B cell (primary cell): Measurements from ENCODE around the gene ZDHHC14. TPM values are rescaled to one million over a fixed set of nuclear protein-coding genes. Genes with fewer than 3 reads are reported as not detected.

ENCODE experiments used
- ATAC-seq: fragments of 200-7000 bp; cut with Tn5 transposase; one replicate; pipeline ENCODE4 v1.10.0; 2021; ENCODE audit warnings: low read depth, mild to moderate bottlenecking, moderate number of reproducible peaks, moderate library complexity
- CTCF ChIA-PET: fragments of 350-600 bp; sonication (Branson Sonifier 250); formaldehyde crosslinking; loops from one replicate; lab custom pipeline; 2021; ENCODE audit warnings: antibody characterized with exemption, inconsistent platforms; lab: Charles Lee
- POLR2A ChIA-PET: fragments of 350-600 bp; sonication (Branson Sonifier 250); formaldehyde crosslinking; loops from one replicate; lab custom pipeline; 2021; ENCODE audit warnings: antibody characterized with exemption; lab: Charles Lee
- DNase-seq: peaks from one replicate; pipeline ENCODE4 v3.0.0; 2013
- H2AFZ ChIP-seq: 2 replicates; pipeline ENCODE4 v1.6.1; 2012; ENCODE audit warnings: mild to moderate bottlenecking, low read depth, low read length; ENCODE audit not compliant: insufficient read depth, poor library complexity, severe bottlenecking
- H3K27ac ChIP-seq, 2 donors: 1 replicate in 1 of 2; 2 replicates in 1 of 2; pipeline ENCODE4 v1.5.1; 2012 to 2013; ENCODE audit warnings: low read length in 2 of 2, mild to moderate bottlenecking in 2 of 2, moderate library complexity in 1 of 2
- H3K27me3 ChIP-seq, 4 experiments: fragments of 200-600 bp in 1 of 4; sonication (generic) in 1 of 4; replicated peaks in 1 of 4; 1 replicate in 2 of 4; 2 replicates in 2 of 4; pipeline versions ENCODE4 v1.6.1 to v1.7.0; 2013 to 2016; ENCODE audit warnings: low read length in 3 of 4, mild to moderate bottlenecking in 2 of 4, mixed read lengths in 1 of 4, moderate library complexity in 1 of 4; ENCODE audit not compliant: insufficient read depth in 4 of 4, control insufficient read depth in 3 of 4; ENCODE audit errors: control extremely low read depth in 1 of 4
- H3K36me3 ChIP-seq, 2 experiments: replicated peaks in 1 of 2; 1 replicate in 1 of 2; 2 replicates in 1 of 2; pipeline versions ENCODE4 v1.6.1 to v1.7.1; 2013; ENCODE audit warnings: low read length in 1 of 2; ENCODE audit not compliant: insufficient read depth in 2 of 2, control insufficient read depth in 1 of 2; ENCODE audit errors: control extremely low read depth in 1 of 2, extremely low read depth in 1 of 2
- H3K4me1 ChIP-seq, 2 donors: fragments of 200-600 bp in 1 of 2; sonication (generic) in 1 of 2; 1 replicate in 1 of 2; 2 replicates in 1 of 2; pipeline versions ENCODE4 v1.5.1 to v1.6.1; 2013 to 2017; ENCODE audit warnings: low read length in 2 of 2; ENCODE audit not compliant: control insufficient read depth in 2 of 2, insufficient read depth in 2 of 2
- H3K4me2 ChIP-seq: replicated peaks from 2 replicates; pipeline ENCODE3; 2012; ENCODE audit warnings: mild to moderate bottlenecking, low read depth, low read length; ENCODE audit not compliant: poor library complexity, severe bottlenecking
- H3K4me3 ChIP-seq, 5 experiments: fragments of 200-600 bp in 1 of 5; sonication (generic) in 1 of 5; 1 replicate in 3 of 5; 2 replicates in 2 of 5; pipeline versions ENCODE4 v1.5.1 to v1.7.0; 2011 to 2016; ENCODE audit warnings: low read length in 4 of 5, mild to moderate bottlenecking in 4 of 5, low read depth in 2 of 5, control low read depth in 1 of 5, moderate library complexity in 1 of 5; ENCODE audit not compliant: insufficient read depth in 1 of 5; ENCODE audit errors: control extremely low read depth in 1 of 5, extremely low read depth in 1 of 5
- H3K79me2 ChIP-seq: fragments of 200-600 bp; sonication (generic); one replicate; pipeline ENCODE4 v1.6.0; 2016; ENCODE audit warnings: low read length; ENCODE audit not compliant: control insufficient read depth, insufficient read depth
- H3K9ac ChIP-seq: fragments of 200-600 bp; sonication (generic); 2 replicates; pipeline ENCODE4 v1.6.1; 2017; ENCODE audit warnings: mild to moderate bottlenecking, low read length, moderate library complexity
- H3K9me3 ChIP-seq, 3 donors: one replicate each; pipeline versions ENCODE4 v1.6.1 to v1.7.1; 2013; ENCODE audit warnings: low read length in 2 of 3; ENCODE audit not compliant: control insufficient read depth in 2 of 3, insufficient read depth in 1 of 3; ENCODE audit errors: control extremely low read depth in 1 of 3
- H4K20me1 ChIP-seq: 2 replicates; pipeline ENCODE4 v1.6.0; 2012; ENCODE audit warnings: mild to moderate bottlenecking, low read length; ENCODE audit not compliant: insufficient read depth, control insufficient read depth, poor library complexity, severe bottlenecking
- H3K27ac Mint-ChIP-seq: one replicate; pipeline ENCODE4 v1.8.0; 2021; ENCODE audit warnings: mixed read lengths
- H3K27me3 Mint-ChIP-seq: one replicate; pipeline ENCODE4 v1.8.0; 2021; ENCODE audit warnings: mixed read lengths
- H3K4me1 Mint-ChIP-seq: one replicate; pipeline ENCODE4 v1.8.0; 2021; ENCODE audit warnings: mixed read lengths
- H3K4me3 Mint-ChIP-seq: one replicate; pipeline ENCODE4 v1.8.0; 2021; ENCODE audit warnings: mixed read lengths
- H3K9me3 Mint-ChIP-seq: one replicate; pipeline ENCODE4 v1.8.0; 2022; ENCODE audit warnings: mixed read lengths; ENCODE audit not compliant: insufficient read depth
- CTCF ChIP-seq: fragments of 200-600 bp; IDR thresholded peaks from one replicate; pipeline ENCODE4 v1.8.0; 2022; ENCODE audit warnings: antibody characterized with exemption, mild to moderate bottlenecking
- EZH2 ChIP-seq: IDR thresholded peaks from 2 replicates; pipeline ENCODE4 v1.6.1; 2012; ENCODE audit warnings: borderline replicate concordance, low read depth, mild to moderate bottlenecking, moderate library complexity, low read length; ENCODE audit not compliant: insufficient read depth, poor library complexity, severe bottlenecking
- WGBS: methylation state at CpG from one replicate; pipeline ENCODE4 v1.1.5; 2013; ENCODE audit warnings: missing lambda C conversion rate; ENCODE audit not compliant: insufficient coverage; 5-methylcytosine and 5-hydroxymethylcytosine counted together
- intact Hi-C: fragments of 100-400 bp; cut with micrococcal nuclease; formaldehyde crosslinking; loops from one replicate; pipeline ENCODE4 v1.10.0; 2022
- polyA plus RNA-seq: library from polyadenylated mRNA; depleted of rRNA; stranded (reverse); fragments of >200 nt; gene quantifications from 2 replicates; pipeline ENCODE4 v1.2.3, GENCODE V29; 2012
- total RNA-seq, 2 donors: library from RNA; stranded (reverse); fragments of 120-200 nt in 1 of 2; gene quantifications; 1 replicate in 1 of 2; 2 replicates in 1 of 2; pipeline versions ENCODE4 v1.2.3 to v1.2.4, GENCODE V29; 2013 to 2022

ZDHHC14 gene
- total and polyA plus RNA-seq, 2 donors (not counting 1 experiment from before 2014, with no cell fraction given) = 8.8 to 50.4 TPM

- H3K4me3 ChIP-seq = no peak overlapping the region
- intact Hi-C loops = no loop called here
- H3K27ac ChIP-seq = peak overlapping the region in 1 of 2 donors; percentile 17
- ChIA-PET CTCF (interaction anchor here (0.6 kb wide), 1 partner anchor 22 kb away, joined by 4 read pairs; no protein-coding TSS in a partner anchor), POLR2A (interaction anchor here (0.9 to 1.1 kb wide), 3 partner anchors 13 to 44 kb away, joined by 3 to 5 read pairs (median 3); no protein-coding TSS in a partner anchor)
- no peaks in the 10 kb centered on the region for H3K27me3 Mint-ChIP-seq
- 98% methylated on average over 7 of the region's 9 CpGs for WGBS
- H3K4me1 ChIP-seq = peaks cover 36 to 65% of the 10 kb centered on the region in 2 donors
- H2AFZ ChIP-seq = no peak overlapping the region
- peaks cover 0 to 3% of the 10 kb centered on the region in 2 experiments for H3K36me3 ChIP-seq
- no peak overlapping the region for H3K4me2 ChIP-seq
- ATAC-seq = no peak
- H3K79me2 ChIP-seq = no peaks in the 10 kb centered on the region
- H3K27ac Mint-ChIP-seq = peak overlapping the region; percentile 89
- no peaks in the 10 kb centered on the region for H3K27me3 ChIP-seq
- no peaks in the 10 kb centered on the region for H3K9me3 Mint-ChIP-seq
- no peak overlapping the region for H3K4me3 Mint-ChIP-seq
- TF ChIP-seq CTCF = no peak
- TF ChIP-seq EZH2 = no peak
- no peaks in the 10 kb centered on the region for H4K20me1 ChIP-seq
- no peaks in the 10 kb centered on the region for H3K9me3 ChIP-seq
- no peak overlapping the region for H3K9ac ChIP-seq
- DNase-seq = no peak
- peaks cover 64% of the 10 kb centered on the region for H3K4me1 Mint-ChIP-seq
These were observed 225.5 kb downstream of the ZDHHC14 start for GRCh38 chr6:157606516-157606915.

GRCh38 chr6:157607317-157608109 is 226.5 kb downstream of the ZDHHC14 start:
- no peak overlapping the region for H2AFZ ChIP-seq
- H3K79me2 ChIP-seq = peaks cover 6% of the 10 kb centered on the region
- ATAC-seq (peak; percentile 81), DNase-seq (peak; percentile 72)
- no peaks in the 10 kb centered on the region for H3K27me3 ChIP-seq
- H4K20me1 ChIP-seq = no peaks in the 10 kb centered on the region
- ChIA-PET POLR2A (interaction anchor here (0.8 to 1.1 kb wide), 4 partner anchors 12 to 45 kb away, joined by 3 to 5 read pairs (median 4); no protein-coding TSS in a partner anchor), CTCF (interaction anchor here (1.0 to 1.1 kb wide), 2 partner anchors 10 to 43 kb away, joined by 3 to 4 read pairs; no protein-coding TSS in a partner anchor)
- peak overlapping the region; percentile 13 to 51 for H3K27ac ChIP-seq
- 91% methylated on average over 5 of the region's 12 CpGs for WGBS
- H3K9me3 ChIP-seq = no peaks in the 10 kb centered on the region
- no peaks in the 10 kb centered on the region for H3K27me3 Mint-ChIP-seq
- TF ChIP-seq EZH2 (no peak), CTCF (no peak)
- peaks cover 36 to 69% of the 10 kb centered on the region in 2 donors for H3K4me1 ChIP-seq
- peak overlapping the region; percentile 68 for H3K4me3 Mint-ChIP-seq
- H3K36me3 ChIP-seq = peaks cover 0 to 3% of the 10 kb centered on the region in 2 experiments
- no peaks in the 10 kb centered on the region for H3K9me3 Mint-ChIP-seq
- H3K4me1 Mint-ChIP-seq = peaks cover 69% of the 10 kb centered on the region
- peak overlapping the region; percentile 89 for H3K27ac Mint-ChIP-seq
- peak overlapping the region in 1 of 5 experiments; percentile 1 for H3K4me3 ChIP-seq
- no peak overlapping the region for H3K9ac ChIP-seq
- peak overlapping the region; percentile 44 for H3K4me2 ChIP-seq
- intact Hi-C loops = no loop called here
